Skeletal muscle tissue (tissue), 4 donors: Measurements from ENCODE around the gene SNAPC5. TPM values are rescaled to one million over a fixed set of nuclear protein-coding genes. Genes with fewer than 3 reads are reported as not detected.

Experiments used
- H3K27ac ChIP-seq: one replicate; pipeline ENCODE4 v1.7.0; 2013; ENCODE audit warnings: mild to moderate bottlenecking, low read depth, low read length, inconsistent platforms
- H3K27me3 ChIP-seq, 3 donors: one replicate each; pipeline ENCODE4 v1.7.0; 2013; ENCODE audit warnings: low read length in 3 of 3; ENCODE audit not compliant: control insufficient read depth in 3 of 3, insufficient read depth in 3 of 3
- H3K36me3 ChIP-seq, 3 donors: one replicate each; pipeline ENCODE4 v1.7.0; 2013; ENCODE audit warnings: low read length in 3 of 3; ENCODE audit not compliant: control insufficient read depth in 3 of 3, insufficient read depth in 3 of 3
- H3K4me1 ChIP-seq, 3 donors: one replicate each; pipeline ENCODE4 v1.7.0; 2013; ENCODE audit warnings: low read length in 3 of 3, mild to moderate bottlenecking in 3 of 3; ENCODE audit not compliant: control insufficient read depth in 3 of 3, insufficient read depth in 3 of 3
- H3K4me3 ChIP-seq, 3 donors: one replicate each; pipeline ENCODE4 v1.7.0; 2013; ENCODE audit warnings: low read length in 3 of 3
- H3K9ac ChIP-seq, 3 donors: one replicate each; pipeline ENCODE4 v1.7.0; 2013; ENCODE audit warnings: low read length in 3 of 3, mild to moderate bottlenecking in 3 of 3, moderate library complexity in 2 of 3, low read depth in 1 of 3
- H3K9me3 ChIP-seq, 3 donors: one replicate each; pipeline ENCODE4 v1.7.0; 2013; ENCODE audit warnings: low read length in 3 of 3; ENCODE audit not compliant: control insufficient read depth in 3 of 3
- total RNA-seq: library from RNA; depleted of rRNA; stranded (reverse); fragments of >200 nt; gene quantifications from one replicate; pipeline ENCODE4 v1.2.3, GENCODE V29; 2014
- donor health status: Osteomylitis.

Gene SNAPC5
- total RNA-seq, 1 donor from 2014 or later = 17.2 TPM

- H3K9me3 ChIP-seq = no peaks in the 10 kb centered on the region
- no peak overlapping the region for H3K27ac ChIP-seq
- H3K4me3 ChIP-seq = no peak overlapping the region
- H3K27me3 ChIP-seq = no peaks in the 10 kb centered on the region
- peaks cover 21 to 35% (median 27%) of the 10 kb centered on the region in 3 donors for H3K4me1 ChIP-seq
- H3K9ac ChIP-seq = no peak overlapping the region
- peaks cover 27 to 59% (median 54%) of the 10 kb centered on the region in 3 donors for H3K36me3 ChIP-seq
Measured at GRCh38 chr15:66494262-66494661, 3.3 kb downstream of the SNAPC5 start.

DNA sequence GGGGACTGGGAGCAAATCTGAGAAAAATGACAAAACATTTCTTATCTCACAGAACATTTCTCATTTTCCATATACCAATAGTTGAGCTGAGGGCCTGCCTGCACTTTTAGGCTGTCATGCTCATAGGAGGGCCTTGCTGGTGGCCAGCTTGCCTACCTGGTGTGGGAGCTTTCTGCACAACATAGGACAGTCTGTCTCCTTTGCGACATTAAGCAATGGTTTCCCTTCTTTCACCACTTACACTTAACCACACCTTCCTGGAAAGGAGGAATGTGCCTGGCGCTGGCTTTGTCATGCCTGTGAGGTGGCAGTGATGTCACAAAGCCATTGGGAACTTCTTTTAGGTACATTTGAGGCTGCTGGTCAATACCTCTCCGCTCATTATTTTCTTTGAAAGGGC, 5.7 kb downstream of the SNAPC5 start:
- H3K4me3 ChIP-seq = no peak overlapping the region
- no peak overlapping the region for H3K27ac ChIP-seq

GRCh38 chr15:66489179-66489791, 8.3 kb downstream of the SNAPC5 start:
- H3K36me3 ChIP-seq = peaks cover 28 to 70% (median 45%) of the 10 kb centered on the region in 3 donors
- H3K4me1 ChIP-seq = peaks cover 12 to 18% (median 14%) of the 10 kb centered on the region in 3 donors
- H3K27ac ChIP-seq = no peak overlapping the region
- no peak overlapping the region for H3K4me3 ChIP-seq
- no peak overlapping the region for H3K9ac ChIP-seq
- no peaks in the 10 kb centered on the region for H3K9me3 ChIP-seq
- H3K27me3 ChIP-seq = no peaks in the 10 kb centered on the region

More for the DNA sequence above, 5.7 kb downstream of the SNAPC5 start:
- H3K9ac ChIP-seq = no peak overlapping the region
- peaks cover 13 to 16% (median 15%) of the 10 kb centered on the region in 3 donors for H3K4me1 ChIP-seq
- H3K27me3 ChIP-seq = no peaks in the 10 kb centered on the region
- H3K9me3 ChIP-seq = no peaks in the 10 kb centered on the region
- H3K36me3 ChIP-seq = peaks cover 28 to 67% (median 51%) of the 10 kb centered on the region in 3 donors

- Histone ChIP-seq H3K9ac (no peak overlapping the region), H3K4me3 (no peak overlapping the region), H3K9me3 (no peaks in the 10 kb centered on the region), H3K27ac (no peak overlapping the region), H3K36me3 (peaks cover 25 to 65% (median 40%) of the 10 kb centered on the region in 3 donors), H3K4me1 (peaks cover 12 to 18% (median 14%) of the 10 kb centered on the region in 3 donors), H3K27me3 (no peaks in the 10 kb centered on the region)
Measured at GRCh38 chr15:66488525-66488924, 9.0 kb downstream of the SNAPC5 start.

DNA sequence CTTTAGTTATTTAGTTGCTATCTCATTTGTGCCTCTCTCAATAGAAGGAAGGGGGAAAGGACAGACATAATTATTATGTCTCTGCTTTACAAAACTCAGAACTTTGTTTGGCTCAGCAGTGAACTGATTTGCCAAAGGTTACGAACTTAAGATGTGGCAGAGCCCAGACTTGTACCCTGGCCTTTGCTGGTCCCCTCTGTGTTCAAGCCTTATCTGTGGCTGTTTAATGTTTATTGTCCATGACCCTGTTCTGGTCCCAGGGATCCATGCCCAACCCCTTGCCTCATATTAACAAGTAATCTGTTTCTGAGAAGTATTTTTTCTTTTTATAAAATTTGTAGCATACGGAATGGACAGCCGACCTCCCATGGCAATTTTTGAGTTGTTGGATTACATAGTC, 10.7 kb downstream of the SNAPC5 start:
- peaks cover 19 to 58% (median 42%) of the 10 kb centered on the region in 3 donors for H3K36me3 ChIP-seq
- H3K27me3 ChIP-seq = no peaks in the 10 kb centered on the region
- no peaks in the 10 kb centered on the region for H3K9me3 ChIP-seq
- H3K4me1 ChIP-seq = peaks cover 12 to 22% (median 18%) of the 10 kb centered on the region in 3 donors
- H3K27ac ChIP-seq = no peak overlapping the region
- H3K4me3 ChIP-seq = no peak overlapping the region
- H3K9ac ChIP-seq = no peak overlapping the region

GRCh38 chr15:66484539-66485112, 12.9 kb downstream of the SNAPC5 start:
- Histone ChIP-seq H3K4me1 (peaks cover 10 to 17% (median 12%) of the 10 kb centered on the region in 3 donors), H3K9ac (peak overlapping the region in 1 of 3 donors; percentile 11), H3K27me3 (no peaks in the 10 kb centered on the region), H3K4me3 (no peak overlapping the region), H3K9me3 (no peaks in the 10 kb centered on the region), H3K36me3 (peaks cover 18 to 45% (median 36%) of the 10 kb centered on the region in 3 donors), H3K27ac (no peak overlapping the region)

GRCh38 chr15:66483131-66483566, 14.4 kb downstream of the SNAPC5 start:
- H3K4me3 ChIP-seq = no peak overlapping the region
- no peak overlapping the region for H3K27ac ChIP-seq
- H3K36me3 ChIP-seq = peaks cover 17 to 35% (median 26%) of the 10 kb centered on the region in 3 donors
- H3K9me3 ChIP-seq = no peaks in the 10 kb centered on the region
- no peak overlapping the region for H3K9ac ChIP-seq
- no peaks in the 10 kb centered on the region for H3K27me3 ChIP-seq
- H3K4me1 ChIP-seq = peaks cover 5 to 11% (median 10%) of the 10 kb centered on the region in 3 donors

GRCh38 chr15:66482539-66482938, 15.0 kb downstream of the SNAPC5 start:
- H3K4me1 ChIP-seq = peaks cover 5 to 11% (median 10%) of the 10 kb centered on the region in 3 donors
- H3K4me3 ChIP-seq = peak overlapping the region in 1 of 3 donors; percentile 22
- H3K9ac ChIP-seq = no peak overlapping the region
- no peaks in the 10 kb centered on the region for H3K9me3 ChIP-seq
- no peak overlapping the region for H3K27ac ChIP-seq
- peaks cover 11 to 29% (median 25%) of the 10 kb centered on the region in 3 donors for H3K36me3 ChIP-seq
- H3K27me3 ChIP-seq = no peaks in the 10 kb centered on the region

DNA sequence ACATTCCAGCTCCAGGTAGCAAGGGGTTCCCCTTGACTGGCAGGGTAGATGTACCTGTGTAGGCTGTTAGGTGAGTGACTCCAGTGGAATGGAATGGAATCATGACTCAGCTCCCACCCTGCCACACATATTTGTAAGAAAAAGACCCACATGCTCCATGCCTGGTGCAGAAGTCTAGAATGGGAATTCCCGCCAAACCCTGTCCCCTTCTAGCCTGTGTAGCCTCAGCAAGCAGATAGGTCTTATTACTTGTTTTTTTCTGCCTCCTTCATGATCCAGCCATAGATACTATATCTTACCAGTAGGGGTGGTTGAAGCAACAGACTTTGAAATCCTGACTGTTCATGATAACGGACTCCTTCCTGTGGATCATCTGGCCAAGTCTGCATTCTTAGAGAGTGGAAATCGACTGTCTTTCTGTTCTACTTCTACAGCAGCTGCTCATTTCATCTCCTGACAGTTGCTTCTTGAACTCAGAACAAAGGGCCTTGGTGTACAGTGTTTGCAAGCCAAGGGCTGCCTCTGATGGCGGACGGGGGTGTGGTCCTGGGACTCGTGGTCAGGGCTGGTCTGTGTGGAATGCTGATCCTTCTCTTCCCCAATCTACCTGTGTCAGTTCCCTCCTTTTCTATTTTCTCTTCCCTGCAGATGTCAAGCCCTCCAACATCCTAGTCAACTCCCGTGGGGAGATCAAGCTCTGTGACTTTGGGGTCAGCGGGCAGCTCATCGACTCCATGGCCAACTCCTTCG, 16.3 kb downstream of the SNAPC5 start:
- Histone ChIP-seq H3K9me3 (no peaks in the 10 kb centered on the region), H3K27me3 (no peaks in the 10 kb centered on the region), H3K36me3 (peaks cover 11 to 24% (median 22%) of the 10 kb centered on the region in 3 donors), H3K4me3 (no peak overlapping the region), H3K4me1 (peaks cover 5 to 11% (median 10%) of the 10 kb centered on the region in 3 donors), H3K27ac (no peak overlapping the region), H3K9ac (no peak overlapping the region)
